Spleen (tissue), 7 donors: Measurements from ENCODE around the gene ZNF598.

Experiments
- CTCF ChIP-seq, 11 experiments: fragments of 200-600 bp in 7 of 11; fragments of 450-650 bp in 4 of 11; sonication (generic) in 4 of 11; IDR thresholded peaks in 8 of 11; conservative IDR thresholded peaks in 3 of 11; 1 replicate in 7 of 11; 2 replicates in 4 of 11; pipeline versions ENCODE4 v1.4.0 to v1.8.0; 2016 to 2021; ENCODE audit warnings: antibody characterized with exemption in 11 of 11, inconsistent platforms in 4 of 11, mild to moderate bottlenecking in 1 of 11
- POLR2A ChIP-seq, 3 donors: fragments of 450-650 bp; IDR thresholded peaks; one replicate each; pipeline ENCODE4 v1.5.1; 2017; ENCODE audit warnings: antibody characterized with exemption in 3 of 3, mild to moderate bottlenecking in 1 of 3
- POLR2AphosphoS5 ChIP-seq, 3 donors: sonication (generic); formaldehyde crosslinking; IDR thresholded peaks; one replicate each; pipeline ENCODE4 v1.5.1; 2017; ENCODE audit warnings: antibody characterized with exemption in 3 of 3
- donor health status: DM: no; HTN: no; CAD: no; lungs with moderate emphysema.
- donor health status: DM: no; HTN: no; CAD: no.
- donor health status: DM: no; HTN: no; CAD: no.

GRCh38 chr16:2038382-2039231, 29.0 kb upstream of the ZNF598 start:
- no peak for TF ChIP-seq POLR2A (IDR thresholded peaks at IDR 0.05)
- TF ChIP-seq CTCF (IDR thresholded peaks at IDR 0.05 in 8 of 11, conservative IDR thresholded peaks at IDR 0.05 in 3 of 11): no peak
- peak in 2 of 3 donors; percentile 6 to 9 for TF ChIP-seq POLR2AphosphoS5 (IDR thresholded peaks at IDR 0.05)
